HG02938 (cell line): ENCODE results near the gene ATP8A2.
A peak's percentile ranks its signal among the peaks of the same experiment; 100 is the strongest.
"Not testable (repeated sequence)": the region's sequence is repeated elsewhere in the genome, so short reads cannot be mapped to it uniquely, and the experiment has no call there.

Source experiments
- ATAC-seq: cut with Tn5 transposase; IDR thresholded peaks from one replicate; pipeline ENCODE4 v1.9.1; 2021; ENCODE audit warnings: mild to moderate bottlenecking, moderate library complexity; ENCODE audit not compliant: unreplicated experiment

The ATP8A2 gene

GRCh38 chr13:25457566-25457965 is 85.8 kb downstream of the ATP8A2 start:
- ATAC-seq, result no peak

GRCh38 chr13:25462301-25463125 is 90.7 kb downstream of the ATP8A2 start:
- ATAC-seq, result no peak

- ATAC-seq, result no peak
These were observed 91.7 kb downstream of the ATP8A2 start for GRCh38 chr13:25463496-25463895.

GRCh38 chr13:25466880-25467279 is 95.1 kb downstream of the ATP8A2 start:
- ATAC-seq, result no peak

- no peak for ATAC-seq
These were observed 96.8 kb downstream of the ATP8A2 start for GRCh38 chr13:25468325-25469168.

GRCh38 chr13:25469169-25469525 is 97.4 kb downstream of the ATP8A2 start:
- no peak for ATAC-seq

GRCh38 chr13:25473864-25474263 is 102.1 kb downstream of the ATP8A2 start:
- no peak for ATAC-seq

GRCh38 chr13:25478186-25478585 is 106.4 kb downstream of the ATP8A2 start:
- no peak for ATAC-seq

- no peak for ATAC-seq
These were observed 117.5 kb downstream of the ATP8A2 start for GRCh38 chr13:25489238-25489637.

GRCh38 chr13:25490236-25490635 is 118.5 kb downstream of the ATP8A2 start:
- ATAC-seq, result no peak

- no peak for ATAC-seq
These were observed 122.3 kb downstream of the ATP8A2 start for GRCh38 chr13:25493931-25494640.

- no peak for ATAC-seq
These were observed 123.1 kb downstream of the ATP8A2 start for GRCh38 chr13:25494698-25495411.

- ATAC-seq, result no peak
These were observed 129.5 kb downstream of the ATP8A2 start for GRCh38 chr13:25501231-25501630.

GRCh38 chr13:25502031-25502430 is 130.3 kb downstream of the ATP8A2 start:
- ATAC-seq, result no peak

- ATAC-seq, result no peak
These were observed 130.8 kb downstream of the ATP8A2 start for GRCh38 chr13:25502551-25502950.

- ATAC-seq, result no peak
These were observed 132.1 kb downstream of the ATP8A2 start for GRCh38 chr13:25503856-25504255.

- ATAC-seq, result no peak
These were observed 136.1 kb downstream of the ATP8A2 start for GRCh38 chr13:25507841-25508240.

- ATAC-seq, result not testable (repeated sequence)
These were observed 141.3 kb downstream of the ATP8A2 start for GRCh38 chr13:25513060-25513459.

- ATAC-seq, result no peak
These were observed 146.7 kb downstream of the ATP8A2 start for GRCh38 chr13:25518441-25518840.

GRCh38 chr13:25525884-25526283 is 154.1 kb downstream of the ATP8A2 start:
- ATAC-seq, result peak; percentile 56

- no peak for ATAC-seq
These were observed 156.5 kb downstream of the ATP8A2 start for GRCh38 chr13:25528266-25528665.
